NCI-H526 treated with DMSO at 0.1 percent for 48 hours (cell line): Measurements from ENCODE around the gene EIF3I.
A peak's percentile ranks its signal among the peaks of the same experiment; 100 is the strongest.

Experiments used
- DNase-seq: peaks from one replicate; lab custom pipeline; 2025; lab: John Stamatoyannopoulos, UW

The EIF3I gene

DNA sequence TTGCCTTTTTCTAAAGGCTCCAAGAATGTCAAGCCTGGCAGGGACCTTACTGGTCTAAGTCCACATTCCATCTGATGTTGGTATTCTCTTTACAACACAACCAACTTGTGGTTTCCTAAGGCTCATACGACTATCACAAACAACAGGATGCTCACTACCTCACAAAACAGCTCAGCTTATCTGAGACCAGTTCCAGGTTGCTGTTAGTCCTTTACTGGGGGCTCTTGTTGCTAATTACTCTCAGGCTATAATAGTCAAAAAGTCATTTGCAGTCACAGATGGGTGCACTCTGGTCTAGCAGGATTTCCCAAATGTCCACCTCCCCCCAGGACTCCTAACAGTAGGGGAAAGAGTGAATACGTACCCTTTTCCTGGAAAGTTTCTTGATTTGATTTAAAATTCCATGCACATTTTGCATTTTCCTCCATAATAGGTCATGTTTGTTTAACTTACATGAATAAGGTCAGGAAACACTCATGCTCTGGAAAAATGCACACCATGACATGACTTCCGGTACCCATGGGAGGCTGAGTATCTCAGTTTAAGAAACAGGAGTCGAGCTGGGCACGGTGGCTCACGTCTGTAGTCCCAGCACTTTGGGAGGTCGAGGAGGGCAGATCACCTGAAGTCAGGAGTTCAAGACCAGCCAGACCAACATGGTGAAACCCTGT is 44.8 kb downstream of the EIF3I start:
- DNase-seq, result no peak

- no peak for DNase-seq
Measured at GRCh38 chr1:32269744-32270143, 47.5 kb downstream of the EIF3I start.

GRCh38 chr1:32272557-32273390 is 50.6 kb downstream of the EIF3I start:
- DNase-seq, result no peak

GRCh38 chr1:32273391-32274208 is 51.4 kb downstream of the EIF3I start:
- peak; percentile 47 for DNase-seq

- no peak for DNase-seq
Measured at GRCh38 chr1:32274646-32275340, 52.6 kb downstream of the EIF3I start.

DNA sequence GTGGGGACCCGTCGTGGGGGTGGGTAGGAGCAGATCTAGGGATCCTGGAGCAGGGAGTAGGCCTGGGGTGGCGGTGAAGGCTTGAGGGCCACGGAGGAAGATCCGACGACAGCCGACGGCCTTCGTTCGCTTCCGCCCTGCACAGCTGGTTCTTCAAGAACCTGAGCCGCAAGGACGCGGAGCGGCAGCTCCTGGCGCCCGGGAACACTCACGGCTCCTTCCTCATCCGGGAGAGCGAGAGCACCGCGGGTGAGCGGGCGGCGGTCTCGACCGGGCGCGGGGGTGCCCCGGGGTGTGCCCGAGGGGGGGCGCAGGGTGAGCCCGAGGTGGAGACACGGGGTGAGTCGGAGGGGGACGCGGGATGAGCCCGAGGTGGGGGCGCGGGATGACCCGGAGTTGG is 53.2 kb downstream of the EIF3I start:
- no peak for DNase-seq

DNA sequence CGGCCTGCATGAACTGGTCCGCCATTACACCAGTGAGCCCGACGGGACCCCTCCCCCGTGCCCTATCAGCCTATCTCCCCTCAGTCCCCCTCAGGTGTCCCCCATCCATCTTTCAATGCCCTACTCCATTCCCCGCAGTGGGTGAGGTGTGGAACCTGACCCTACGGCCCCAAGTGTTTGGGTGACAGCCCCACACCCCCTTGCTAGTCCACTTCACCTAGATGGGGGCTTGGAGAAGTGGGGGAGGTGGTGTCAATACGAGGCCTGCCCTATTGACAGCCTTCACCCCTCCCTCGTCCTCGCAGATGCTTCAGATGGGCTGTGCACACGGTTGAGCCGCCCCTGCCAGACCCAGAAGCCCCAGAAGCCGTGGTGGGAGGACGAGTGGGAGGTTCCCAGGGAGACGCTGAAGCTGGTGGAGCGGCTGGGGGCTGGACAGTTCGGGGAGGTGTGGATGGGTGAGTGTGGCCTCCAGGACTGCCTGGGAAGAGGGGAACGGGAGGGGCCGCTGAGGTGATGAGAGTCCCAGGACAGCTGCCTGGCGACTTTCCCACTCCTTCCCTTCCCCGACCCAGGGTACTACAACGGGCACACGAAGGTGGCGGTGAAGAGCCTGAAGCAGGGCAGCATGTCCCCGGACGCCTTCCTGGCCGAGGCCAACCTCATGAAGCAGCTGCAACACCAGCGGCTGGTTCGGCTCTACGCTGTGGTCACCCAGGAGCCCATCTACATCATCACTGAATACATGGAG is 54.0 kb downstream of the EIF3I start:
- DNase-seq, result no peak
